Endodermal cell (in vitro differentiated cells): ENCODE measurements around the gene CCDC144A. TPM values are rescaled to one million over a fixed set of nuclear protein-coding genes. Genes with fewer than 3 reads are reported as not detected.

Source experiments
- DNase-seq: peaks from one replicate; pipeline ENCODE4 v3.0.0-alpha.2; 2017
- H3K27ac ChIP-seq: 2 replicates; pipeline ENCODE4 v1.5.1; 2013; ENCODE audit warnings: mild to moderate bottlenecking, low read depth, low read length, moderate library complexity
- H3K27me3 ChIP-seq: 2 replicates; pipeline ENCODE4 v1.6.1; 2013; ENCODE audit warnings: mild to moderate bottlenecking, low read length, moderate library complexity; ENCODE audit not compliant: insufficient read depth, control insufficient read depth, poor library complexity, severe bottlenecking
- H3K36me3 ChIP-seq: 2 replicates; pipeline ENCODE4 v1.7.0; 2013; ENCODE audit warnings: mild to moderate bottlenecking, low read length, moderate library complexity; ENCODE audit not compliant: control insufficient read depth, insufficient read depth
- H3K4me1 ChIP-seq: one replicate; pipeline ENCODE4 v1.7.0; 2013; ENCODE audit warnings: low read length; ENCODE audit not compliant: control insufficient read depth, insufficient read depth
- H3K4me3 ChIP-seq: 2 replicates; pipeline ENCODE4 v1.5.1; 2013; ENCODE audit warnings: mild to moderate bottlenecking, low read length, moderate library complexity
- H3K9ac ChIP-seq: 2 replicates; pipeline ENCODE4 v1.6.1; 2013; ENCODE audit warnings: mild to moderate bottlenecking, low read length, moderate library complexity; ENCODE audit not compliant: poor library complexity, severe bottlenecking; ENCODE audit errors: extremely low read depth
- H3K9me3 ChIP-seq: 2 replicates; pipeline ENCODE4 v1.6.1; 2013; ENCODE audit warnings: mild to moderate bottlenecking, low read length, moderate library complexity; ENCODE audit not compliant: control insufficient read depth
- H3K27ac Mint-ChIP-seq: 2 replicates; pipeline ENCODE4 v1.8.0; 2020; ENCODE audit warnings: mixed read lengths
- H3K27me3 Mint-ChIP-seq: 2 replicates; pipeline ENCODE4 v1.8.0; 2021; ENCODE audit warnings: mild to moderate bottlenecking, mixed read lengths; ENCODE audit not compliant: insufficient read depth
- H3K36me3 Mint-ChIP-seq: 2 replicates; pipeline ENCODE4 v1.8.0; 2020; ENCODE audit warnings: low read depth, mixed read lengths
- H3K4me1 Mint-ChIP-seq: 2 replicates; pipeline ENCODE4 v1.8.0; 2020; ENCODE audit warnings: mixed read lengths
- H3K4me3 Mint-ChIP-seq: 2 replicates; pipeline ENCODE4 v1.8.0; 2020; ENCODE audit warnings: mild to moderate bottlenecking, moderate library complexity, mixed read lengths
- H3K9me3 Mint-ChIP-seq: 2 replicates; pipeline ENCODE4 v1.8.0; 2020; ENCODE audit warnings: mild to moderate bottlenecking, mixed read lengths
- CTCF ChIP-seq: fragments of 200-600 bp; sonication (generic); conservative IDR thresholded peaks from 2 replicates; pipeline ENCODE4 v1.5.0; 2021; ENCODE audit warnings: antibody characterized with exemption, mild to moderate bottlenecking
- WGBS, 2 experiments: methylation state at CpG; one replicate each; pipeline versions ENCODE4 v1.1.5 to v1.1.7; 2013; ENCODE audit warnings: missing lambda C conversion rate in 2 of 2, mixed read lengths in 1 of 2; ENCODE audit not compliant: insufficient coverage in 1 of 2, insufficient read length in 1 of 2; 5-methylcytosine and 5-hydroxymethylcytosine counted together
- total RNA-seq, 2 donors: library from RNA; stranded (reverse); fragmentation: NEBNext Ultra II Directional in 1 of 2; extraction: Animal tissue kit (Norgen Biotek cat#: 25700) in 1 of 2; gene quantifications; 2 replicates in 1 of 2; 3 replicates in 1 of 2; pipeline ENCODE4 v1.2.1, GENCODE V29; 2021

CCDC144A gene
- total RNA-seq, 2 donors from 2014 or later = 0.81 to 1.3 TPM

- no peak overlapping the region for H3K9ac ChIP-seq
- Mint-ChIP-seq H3K9me3 (no peaks in the 10 kb centered on the region), H3K36me3 (no peaks in the 10 kb centered on the region), H3K27ac (no peak overlapping the region), H3K27me3 (no peaks in the 10 kb centered on the region), H3K4me3 (peak overlapping the region; percentile 76), H3K4me1 (peaks cover 13% of the 10 kb centered on the region)
- DNase-seq = no peak
- H3K36me3 ChIP-seq = no peaks in the 10 kb centered on the region
- H3K4me3 ChIP-seq = peak overlapping the region; percentile 92
- 94% methylated on average over 2 of the region's 4 CpGs; no CpG with 5 or more reads in 1 of the 2 experiments for WGBS, 2 experiments
- no peaks in the 10 kb centered on the region for H3K4me1 ChIP-seq
- no peaks in the 10 kb centered on the region for H3K9me3 ChIP-seq
- H3K27ac ChIP-seq = no peak overlapping the region
- TF ChIP-seq CTCF = no peak
- no peaks in the 10 kb centered on the region for H3K27me3 ChIP-seq
Observed at GRCh38 chr17:16652252-16652651, 37.8 kb upstream of the CCDC144A start.

- Mint-ChIP-seq H3K27me3 (no peaks in the 10 kb centered on the region), H3K36me3 (no peaks in the 10 kb centered on the region), H3K4me3 (peak overlapping the region; percentile 76), H3K9me3 (peaks cover 3% of the 10 kb centered on the region), H3K4me1 (peaks cover 13% of the 10 kb centered on the region), H3K27ac (peak overlapping the region; percentile 74)
- DNase-seq = no peak
- WGBS, 2 experiments = 38 to 39% methylated on average over 2 to 8 of the region's 8 CpGs
- Histone ChIP-seq H3K4me1 (no peaks in the 10 kb centered on the region), H3K27ac (no peak overlapping the region), H3K9me3 (no peaks in the 10 kb centered on the region), H3K36me3 (no peaks in the 10 kb centered on the region), H3K9ac (peak overlapping the region; percentile 42), H3K27me3 (no peaks in the 10 kb centered on the region), H3K4me3 (peak overlapping the region; percentile 92)
- no peak for TF ChIP-seq CTCF
Observed at GRCh38 chr17:16652847-16653366, 37.1 kb upstream of the CCDC144A start.

- H3K4me1 Mint-ChIP-seq = peaks cover 13% of the 10 kb centered on the region
- H3K27ac ChIP-seq = peak within 1 kb of the TSS; percentile 68
- no peaks in the 10 kb centered on the region for H3K27me3 Mint-ChIP-seq
- H3K4me1 ChIP-seq = no peaks in the 10 kb centered on the region
- no peaks in the 10 kb centered on the region for H3K36me3 Mint-ChIP-seq
- no peaks in the 10 kb centered on the region for H3K27me3 ChIP-seq
- peak within 1 kb of the TSS; percentile 74 for H3K27ac Mint-ChIP-seq
- H3K4me3 Mint-ChIP-seq = peak within 1 kb of the TSS; percentile 76
- H3K36me3 ChIP-seq = no peaks in the 10 kb centered on the region
- H3K9me3 Mint-ChIP-seq = peaks cover 3% of the 10 kb centered on the region
- peak within 1 kb of the TSS; percentile 42 for H3K9ac ChIP-seq
- H3K4me3 ChIP-seq = peak within 1 kb of the TSS; percentile 92
- peak; percentile 99 for DNase-seq
- 0 to 1% methylated on average over 26 to 55 of the region's 55 CpGs for WGBS, 2 experiments
- no peak for TF ChIP-seq CTCF
- H3K9me3 ChIP-seq = no peaks in the 10 kb centered on the region
Observed at GRCh38 chr17:16653367-16654041, 36.5 kb upstream of the CCDC144A start, which contains the start of gene ZNF624. Gene ZNF624 (minus strand): TSS chr17:16653850.
